Measurements from ENCODE around the gene GPR65.

The GPR65 gene

GRCh38 chr14:88043529-88044443 is 38.9 kb downstream of the GPR65 start:
- DNase-seq = no peak

DNA sequence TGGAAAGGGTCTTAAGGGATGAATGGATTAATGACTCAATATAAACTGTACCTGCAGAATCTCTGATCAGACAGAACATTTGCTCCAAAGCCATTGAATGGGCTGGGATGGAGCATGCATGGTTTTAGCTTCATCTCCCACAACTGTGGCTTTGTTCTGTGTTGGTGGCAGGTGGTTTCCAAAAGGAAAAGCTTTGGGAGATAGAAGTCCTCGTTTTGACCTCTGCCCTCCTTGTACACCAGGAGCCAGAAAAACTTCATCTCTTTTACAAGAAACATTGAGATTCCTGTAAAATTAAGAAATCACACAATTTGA is 39.5 kb downstream of the GPR65 start:
- DNase-seq = no peak

DNA sequence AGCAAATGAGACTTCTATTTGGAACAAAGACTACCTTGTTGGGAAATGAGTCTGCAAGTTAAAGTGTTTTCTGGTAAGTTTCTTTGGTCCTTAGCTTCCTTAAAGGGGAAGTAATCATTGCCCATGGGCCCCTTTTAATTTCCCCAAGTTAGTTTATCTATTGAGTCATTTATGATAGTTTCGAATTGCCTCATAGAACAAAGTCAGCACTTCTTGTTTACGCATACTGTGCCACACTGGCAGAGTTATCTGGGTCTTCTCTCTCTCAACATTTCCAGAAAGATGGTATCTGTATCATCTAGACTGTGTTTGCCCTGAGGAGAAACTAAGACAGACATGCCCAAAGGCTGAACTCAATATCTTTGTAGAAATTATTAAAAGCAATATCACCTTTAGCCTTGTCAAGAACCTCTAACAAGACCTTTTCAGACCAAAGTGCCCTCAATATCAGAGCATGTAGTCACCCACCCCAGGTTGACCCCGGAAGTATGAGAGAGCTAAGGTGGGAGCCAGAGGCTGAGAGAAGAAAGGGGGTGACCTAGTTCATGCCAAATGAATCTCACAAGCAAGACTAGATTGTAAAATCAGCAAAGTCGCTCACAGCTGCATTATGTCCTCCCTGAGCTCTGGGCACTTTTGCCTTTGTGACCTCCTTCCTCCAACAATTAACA is 40.0 kb downstream of the GPR65 start:
- no peak for DNase-seq

DNA sequence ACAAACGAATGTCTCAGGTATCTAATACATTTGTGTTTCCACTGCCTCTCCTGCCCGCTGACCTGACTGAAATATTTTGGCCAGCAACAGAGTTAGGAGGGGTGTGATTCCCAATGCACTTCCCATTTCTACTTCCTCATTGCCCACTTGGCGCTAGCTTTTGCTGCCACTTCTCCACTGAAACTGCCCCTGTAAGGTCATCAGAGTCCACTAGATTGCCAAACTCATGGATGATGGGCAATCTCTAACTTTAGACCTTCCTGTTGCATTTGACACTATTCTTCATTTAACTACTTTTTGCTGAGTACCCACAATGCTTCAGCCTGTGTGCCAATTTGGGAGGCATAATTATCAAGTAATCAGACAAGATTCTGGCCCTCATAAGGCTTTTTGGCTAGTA is 40.8 kb downstream of the GPR65 start:
- DNase-seq = no peak

GRCh38 chr14:88048351-88048750 is 43.4 kb downstream of the GPR65 start:
- no peak for DNase-seq

DNA sequence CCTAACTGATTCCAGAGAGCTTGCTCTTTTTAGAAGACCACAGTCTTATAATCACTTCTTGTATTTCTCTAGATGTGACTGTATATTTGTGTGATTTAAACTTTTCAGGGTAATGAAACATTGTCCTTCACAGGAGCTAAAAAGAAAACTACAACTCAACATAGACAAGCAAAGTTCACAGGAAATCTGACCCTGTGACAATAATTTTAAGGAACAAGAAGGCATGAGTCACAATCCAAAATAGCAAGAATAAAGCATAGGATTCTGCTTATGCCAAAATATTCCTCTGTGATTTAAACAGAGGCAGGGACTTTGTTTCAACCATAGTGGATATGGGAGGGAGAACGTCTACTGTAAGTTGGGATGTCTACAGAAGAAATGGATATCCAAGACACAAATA is 44.3 kb downstream of the GPR65 start:
- no peak for DNase-seq

GRCh38 chr14:88049936-88050335 is 45.0 kb downstream of the GPR65 start:
- DNase-seq = no peak

- DNase-seq = no peak
Observed at GRCh38 chr14:88060576-88060975, 55.6 kb downstream of the GPR65 start.

DNA sequence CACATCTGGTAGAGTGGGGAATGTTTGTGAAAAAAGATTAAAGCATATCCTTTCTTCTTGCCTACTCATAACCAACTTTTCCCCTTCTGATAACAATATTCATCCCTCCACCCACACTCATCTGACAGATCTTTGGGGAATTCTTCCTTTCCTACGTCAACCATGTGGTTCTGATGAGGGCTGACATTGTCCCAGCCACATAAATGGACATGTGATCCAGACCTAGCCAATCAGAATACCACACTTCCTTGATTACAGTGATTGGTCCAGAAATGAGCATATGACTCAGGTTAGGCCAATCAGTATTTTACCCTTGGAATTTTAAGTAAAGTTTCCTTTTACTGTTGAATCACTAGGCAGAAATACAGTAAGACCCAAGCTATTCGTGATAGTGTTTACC is 58.9 kb downstream of the GPR65 start:
- DNase-seq = no peak

All from T-helper 9 cell (primary cell).